ENCODE measurements around the gene NPBWR2.

DNA sequence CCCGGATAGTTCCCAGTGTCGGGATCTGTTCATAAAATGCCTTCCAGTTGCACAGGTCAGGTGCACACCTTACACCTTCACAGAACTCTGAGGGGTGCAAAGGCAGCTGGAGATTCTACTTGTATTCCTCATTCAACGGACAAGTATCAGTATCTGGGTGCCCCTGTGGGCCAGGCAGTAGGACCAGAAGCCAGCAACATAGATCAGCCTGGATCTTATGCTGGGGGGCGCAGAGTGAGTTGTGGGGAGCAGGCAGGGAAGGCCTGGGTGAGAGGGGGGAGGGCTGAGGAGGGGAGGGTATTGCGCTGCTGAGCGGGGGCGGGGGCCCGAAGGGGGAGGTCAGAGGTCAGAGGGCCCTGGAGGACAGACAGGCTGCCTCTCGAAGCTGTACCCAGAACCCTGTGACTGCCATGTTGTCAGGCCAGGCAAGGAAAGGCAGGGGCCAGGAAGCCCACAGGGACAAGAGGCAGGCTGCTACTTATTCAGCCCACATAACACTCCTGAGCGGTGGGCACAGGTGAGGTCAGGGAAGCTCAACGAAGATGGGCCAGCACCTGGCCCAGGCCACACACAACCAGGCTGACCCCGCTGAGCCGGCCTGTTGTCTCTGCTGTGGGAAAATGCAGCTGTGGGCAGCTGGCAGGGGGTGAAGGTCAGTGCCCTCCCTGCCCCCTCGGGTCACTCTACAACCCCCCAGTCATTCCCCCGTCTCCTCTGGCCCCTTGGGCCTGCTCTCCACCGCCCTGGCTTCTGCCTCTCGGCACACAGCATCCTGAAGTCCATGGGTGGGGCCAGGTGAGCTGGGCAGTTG, 26.3 kb downstream of the NPBWR2 start:
- TF ChIP-seq, protein P1, sequence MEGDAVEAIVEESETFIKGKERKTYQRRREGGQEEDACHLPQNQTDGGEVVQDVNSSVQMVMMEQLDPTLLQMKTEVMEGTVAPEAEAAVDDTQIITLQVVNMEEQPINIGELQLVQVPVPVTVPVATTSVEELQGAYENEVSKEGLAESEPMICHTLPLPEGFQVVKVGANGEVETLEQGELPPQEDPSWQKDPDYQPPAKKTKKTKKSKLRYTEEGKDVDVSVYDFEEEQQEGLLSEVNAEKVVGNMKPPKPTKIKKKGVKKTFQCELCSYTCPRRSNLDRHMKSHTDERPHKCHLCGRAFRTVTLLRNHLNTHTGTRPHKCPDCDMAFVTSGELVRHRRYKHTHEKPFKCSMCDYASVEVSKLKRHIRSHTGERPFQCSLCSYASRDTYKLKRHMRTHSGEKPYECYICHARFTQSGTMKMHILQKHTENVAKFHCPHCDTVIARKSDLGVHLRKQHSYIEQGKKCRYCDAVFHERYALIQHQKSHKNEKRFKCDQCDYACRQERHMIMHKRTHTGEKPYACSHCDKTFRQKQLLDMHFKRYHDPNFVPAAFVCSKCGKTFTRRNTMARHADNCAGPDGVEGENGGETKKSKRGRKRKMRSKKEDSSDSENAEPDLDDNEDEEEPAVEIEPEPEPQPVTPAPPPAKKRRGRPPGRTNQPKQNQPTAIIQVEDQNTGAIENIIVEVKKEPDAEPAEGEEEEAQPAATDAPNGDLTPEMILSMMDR (IDR thresholded peaks at IDR 0.05), result no peak
- TF ChIP-seq POLR2A (IDR thresholded peaks at IDR 0.05), result no peak
